Panc1 (cell line): ENCODE data around the gene DCAF6.

Experiments used
- CTCF ChIP-seq: fragments of 450-650 bp; IDR thresholded peaks from 2 replicates; pipeline ENCODE4 v1.5.1; 2017; ENCODE audit warnings: mild to moderate bottlenecking
- POLR2AphosphoS5 ChIP-seq: IDR thresholded peaks from 2 replicates; pipeline ENCODE4 v1.6.1; 2012; ENCODE audit warnings: mild to moderate bottlenecking, low read depth, low read length, moderate library complexity

DNA sequence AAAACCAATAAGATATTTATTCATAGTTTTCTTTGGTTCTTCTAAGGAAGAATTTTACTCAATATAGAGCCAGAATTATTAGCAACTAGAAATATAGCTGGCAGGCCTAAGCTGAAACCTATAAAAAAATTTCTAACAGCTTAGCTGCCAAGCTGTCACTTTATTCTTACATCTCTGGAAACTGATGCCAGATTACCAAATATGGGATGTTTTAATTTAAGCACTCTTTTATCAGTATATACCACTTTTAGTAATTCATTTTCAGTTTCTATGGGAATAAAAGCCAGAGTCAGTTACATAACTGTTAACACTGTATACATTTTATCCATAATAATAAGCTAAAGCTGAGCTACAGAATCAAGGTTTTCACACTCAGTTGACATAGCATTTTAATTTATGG lies 69.0 kb downstream of the DCAF6 start:
- TF ChIP-seq CTCF (no peak), POLR2AphosphoS5 (no peak)
